GM23248 (cell line): ENCODE measurements around the gene RHOD.

ENCODE experiments used
- EZH2 ChIP-seq: fragments of 200-600 bp; sonication (generic); IDR thresholded peaks from 2 replicates; pipeline ENCODE4 v1.6.1; 2018; ENCODE audit warnings: antibody characterized with exemption, mild to moderate bottlenecking; ENCODE audit not compliant: insufficient read depth, poor library complexity, severe bottlenecking
- EZH2phosphoT487 ChIP-seq: fragments of 200-600 bp; sonication (generic); IDR thresholded peaks from 2 replicates; pipeline ENCODE4 v1.6.1; 2018; ENCODE audit warnings: antibody characterized with exemption, moderate library complexity, mild to moderate bottlenecking, low read depth; ENCODE audit not compliant: insufficient read depth

GRCh38 chr11:67053896-67054329, 2.7 kb upstream of the RHOD start:
- no peak for TF ChIP-seq EZH2
- TF ChIP-seq EZH2phosphoT487: no peak
